NCI-H1417 (cell line): ENCODE data around the gene ATP2B2.

Experiments
- DNase-seq, 3 experiments: peaks; one replicate each; lab custom pipeline; 2025; lab: John Stamatoyannopoulos, UW

ATP2B2 gene

DNA sequence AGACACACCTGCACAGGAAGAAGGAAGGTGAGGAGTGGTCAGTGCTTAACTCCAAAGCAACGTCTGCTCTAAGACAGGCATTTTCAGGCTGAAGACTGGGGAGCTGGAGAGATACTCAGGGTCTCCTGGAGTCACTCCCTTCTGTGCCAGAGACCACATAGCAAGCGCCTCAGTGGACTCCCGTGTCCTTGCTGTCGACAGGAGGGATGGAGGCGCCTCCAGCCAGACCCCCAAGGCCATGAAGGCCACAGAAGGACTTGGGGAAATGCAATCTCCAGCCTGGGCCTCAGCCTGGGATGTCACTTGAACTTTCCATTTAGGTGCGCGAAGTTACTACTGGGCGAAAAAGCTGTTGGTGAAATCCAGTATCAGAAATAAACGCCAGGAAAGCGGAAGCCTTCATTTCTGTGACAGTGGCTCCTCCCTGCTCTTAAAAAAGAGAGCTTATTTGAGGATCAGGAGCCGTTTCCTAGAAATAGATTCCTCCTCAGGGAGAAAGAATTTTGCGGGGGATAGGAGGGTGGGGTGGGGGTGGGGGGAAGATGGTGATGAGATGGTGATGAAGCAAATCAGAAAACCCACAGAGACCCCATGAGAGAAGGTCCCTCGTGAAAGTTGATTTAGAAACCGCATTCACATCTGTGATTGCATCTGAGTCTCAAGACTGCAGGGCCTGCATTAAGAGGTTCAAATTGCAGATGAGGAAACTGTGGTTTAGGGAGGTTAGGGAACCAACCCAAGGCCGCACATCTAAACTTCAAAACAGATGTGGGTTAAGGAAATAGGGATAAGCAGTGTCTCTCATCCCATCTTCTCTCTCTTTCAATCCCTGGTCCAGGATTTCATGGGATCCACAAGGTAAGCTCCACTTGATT, 78.8 kb downstream of the ATP2B2 start:
- DNase-seq, result no peak

DNA sequence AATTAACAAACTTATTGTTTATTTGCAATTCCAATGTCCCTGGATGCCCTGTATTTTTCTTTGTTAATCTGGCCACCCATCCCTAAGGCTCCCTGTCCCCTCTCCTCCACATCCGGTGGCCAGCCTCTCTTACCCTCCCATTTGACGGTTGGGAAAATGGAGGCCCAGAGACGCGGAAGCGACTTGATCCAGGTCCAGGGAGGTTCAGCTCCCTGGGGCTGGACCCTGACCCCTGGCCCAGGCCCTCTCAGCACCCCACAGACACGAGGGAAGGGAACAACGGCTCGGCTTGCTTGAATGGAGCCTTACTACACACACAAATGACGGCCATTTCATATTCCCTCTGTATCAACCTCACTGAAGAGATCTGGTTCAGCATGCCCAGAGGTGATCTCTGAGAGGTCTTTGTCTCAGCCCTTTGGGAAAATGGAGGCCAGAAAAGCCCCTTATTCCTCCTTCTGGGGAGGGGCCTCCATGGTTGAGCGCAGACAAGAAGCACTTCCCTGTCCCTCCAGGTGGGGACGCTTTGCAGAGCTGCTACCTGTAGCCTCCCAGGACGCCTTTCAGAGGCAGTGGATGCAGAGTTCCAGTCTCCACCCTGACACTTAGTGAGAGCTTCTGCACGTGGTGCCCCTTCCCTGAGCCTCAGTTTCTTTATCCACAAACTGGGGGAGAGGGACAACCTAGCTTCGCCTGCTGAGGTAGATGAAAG, 82.1 kb downstream of the ATP2B2 start:
- no peak for DNase-seq

DNA sequence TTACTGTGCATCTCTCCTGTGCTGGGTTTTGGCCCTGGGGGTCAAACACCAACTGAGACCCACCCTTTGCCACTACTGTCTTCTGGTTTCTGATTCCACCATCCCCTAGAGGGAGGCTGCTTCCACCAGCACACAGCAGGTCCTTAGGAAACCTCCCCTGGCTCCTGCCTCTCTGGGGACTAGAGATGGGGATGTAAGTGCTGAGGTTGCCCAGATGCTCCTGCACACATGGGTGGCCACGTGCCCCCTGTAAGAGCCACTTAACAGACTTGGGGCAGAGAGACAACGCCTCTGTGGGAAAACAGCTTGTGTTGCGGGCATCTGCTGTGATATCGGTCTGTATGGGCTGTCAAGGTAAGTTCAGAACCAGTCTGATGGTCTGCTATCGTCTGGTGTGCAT, 83.4 kb downstream of the ATP2B2 start:
- peak in 1 of 3 experiments; percentile 12 for DNase-seq

DNA sequence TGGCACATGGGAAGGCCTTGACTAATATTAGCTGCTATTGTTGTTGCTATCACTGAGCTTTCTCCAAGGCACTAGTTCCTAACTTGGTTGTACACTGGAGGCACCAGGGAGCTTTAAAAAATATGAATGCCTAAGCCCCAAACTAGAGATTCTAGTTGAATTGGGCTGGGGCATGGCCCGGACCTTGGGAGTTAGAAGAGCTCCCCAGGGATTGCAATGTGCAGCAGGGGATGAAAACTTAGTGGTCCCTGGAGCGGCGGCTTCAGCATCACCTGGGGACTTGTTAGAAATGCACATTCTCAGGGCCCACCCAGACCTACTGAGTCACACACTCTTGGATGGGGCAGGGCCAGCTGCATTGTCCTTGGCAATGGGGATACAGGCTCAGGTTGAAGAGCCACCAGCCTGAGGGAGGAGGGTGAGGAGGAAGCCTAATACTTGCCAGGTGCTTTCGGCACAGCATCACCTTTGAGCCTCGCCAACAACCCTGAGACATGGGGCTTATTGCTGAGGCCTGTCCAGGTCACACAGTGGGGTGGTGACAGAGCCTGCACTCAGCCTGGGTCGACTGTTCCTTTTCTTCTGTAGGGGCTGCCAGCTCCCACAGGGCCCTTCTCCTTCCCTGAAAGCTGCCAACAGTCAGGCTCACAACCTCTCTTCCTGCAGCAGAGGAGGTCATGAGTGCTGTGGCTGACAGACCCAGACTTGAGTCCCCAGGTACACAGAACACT, 84.5 kb downstream of the ATP2B2 start:
- DNase-seq, result no peak

DNA sequence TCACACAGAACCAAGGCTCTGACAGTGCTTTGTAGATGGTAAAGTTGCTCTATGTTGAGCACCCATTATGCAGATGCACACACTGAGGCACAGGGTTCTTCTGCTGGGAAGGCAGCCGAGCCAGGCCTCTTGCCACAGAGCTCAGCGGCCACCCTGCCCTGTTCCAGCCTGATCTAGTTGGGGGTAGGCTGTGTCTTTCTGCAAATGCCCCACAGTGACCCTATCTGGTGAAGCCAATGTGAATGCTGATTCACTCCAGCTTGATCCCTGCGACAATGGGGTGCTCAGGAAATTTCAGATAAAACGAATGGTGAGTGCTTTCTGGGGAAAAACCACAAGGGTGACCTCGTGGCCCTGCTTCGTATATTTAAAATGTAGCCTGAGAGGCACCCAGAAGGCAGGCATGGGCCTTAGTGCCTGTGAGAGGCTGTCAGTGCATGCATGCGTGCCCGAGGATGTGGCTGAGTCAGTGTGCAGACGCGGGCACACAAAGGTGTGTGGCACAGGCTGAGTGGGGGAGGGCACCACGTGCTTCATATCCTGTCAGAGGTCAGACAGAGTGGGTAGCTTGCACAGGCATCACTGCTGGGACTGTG, 85.7 kb downstream of the ATP2B2 start:
- no peak for DNase-seq

DNA sequence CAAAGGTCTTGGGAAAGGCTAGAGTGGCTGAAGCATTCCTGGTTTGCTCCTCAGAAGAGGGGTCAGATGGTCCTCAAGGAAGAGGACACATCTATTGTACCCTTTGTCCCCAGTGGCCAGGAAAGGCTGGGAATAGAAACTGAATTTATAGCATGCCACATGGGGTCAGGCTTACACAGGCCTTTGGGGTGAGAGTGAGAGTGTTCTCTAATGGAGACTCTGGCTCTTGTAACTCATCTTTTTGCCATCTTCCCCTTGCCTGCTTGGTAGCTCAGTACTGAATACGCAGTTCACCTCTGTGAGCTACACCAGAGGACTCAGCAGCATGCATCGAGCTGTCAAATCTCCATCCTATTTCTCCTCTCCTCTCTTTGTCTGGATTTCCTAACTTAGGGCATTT, 87.5 kb downstream of the ATP2B2 start:
- DNase-seq, result peak in 1 of 3 experiments; percentile 17

DNA sequence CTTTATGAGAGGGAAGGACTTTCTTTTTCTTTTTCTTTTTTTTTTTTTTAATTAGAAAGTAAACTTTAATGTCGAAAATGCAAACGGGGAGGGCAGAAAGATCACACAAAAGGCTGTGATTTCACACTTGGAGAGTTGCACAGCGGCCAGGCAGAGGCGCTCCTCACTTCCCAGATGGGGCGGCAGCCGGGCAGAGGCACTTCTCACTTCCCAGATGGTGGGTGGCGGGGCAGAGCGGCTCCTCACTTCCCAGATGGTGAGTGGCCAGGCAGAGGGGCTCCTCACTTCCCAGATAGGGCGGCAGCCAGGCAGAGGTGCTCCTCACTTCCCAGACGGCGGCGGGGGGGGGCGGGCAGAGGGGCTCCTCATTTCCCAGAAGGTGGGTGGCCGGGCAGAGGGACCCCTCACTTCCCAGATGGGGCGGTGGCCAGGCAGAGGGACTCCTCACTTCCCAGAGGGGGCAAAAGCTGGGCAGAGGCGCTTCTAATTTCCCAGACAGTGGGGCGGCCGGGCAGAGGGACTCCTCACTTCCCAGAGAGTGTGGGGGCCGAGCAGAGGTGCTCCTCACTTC, 88.6 kb downstream of the ATP2B2 start:
- no peak for DNase-seq

DNA sequence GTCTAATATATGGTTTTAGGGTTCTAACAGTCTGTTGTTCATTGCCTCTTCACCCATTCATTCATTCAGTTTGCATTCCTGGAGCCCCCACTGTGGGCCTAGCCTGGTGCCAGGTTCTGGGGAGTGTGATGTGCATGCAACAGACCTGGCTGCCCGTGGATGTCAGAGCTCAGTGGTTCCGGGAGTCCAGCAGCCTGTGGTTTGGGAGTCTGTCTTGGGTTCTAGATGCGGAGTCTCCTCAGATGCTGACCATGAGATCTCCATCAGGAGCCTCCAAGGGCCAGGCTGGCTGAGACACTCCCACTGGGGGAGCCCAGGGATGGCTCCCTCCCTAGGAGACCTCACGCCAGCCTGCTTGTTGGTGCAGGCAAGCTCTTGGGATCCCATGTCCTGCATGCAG, 92.3 kb downstream of the ATP2B2 start:
- no peak for DNase-seq

DNA sequence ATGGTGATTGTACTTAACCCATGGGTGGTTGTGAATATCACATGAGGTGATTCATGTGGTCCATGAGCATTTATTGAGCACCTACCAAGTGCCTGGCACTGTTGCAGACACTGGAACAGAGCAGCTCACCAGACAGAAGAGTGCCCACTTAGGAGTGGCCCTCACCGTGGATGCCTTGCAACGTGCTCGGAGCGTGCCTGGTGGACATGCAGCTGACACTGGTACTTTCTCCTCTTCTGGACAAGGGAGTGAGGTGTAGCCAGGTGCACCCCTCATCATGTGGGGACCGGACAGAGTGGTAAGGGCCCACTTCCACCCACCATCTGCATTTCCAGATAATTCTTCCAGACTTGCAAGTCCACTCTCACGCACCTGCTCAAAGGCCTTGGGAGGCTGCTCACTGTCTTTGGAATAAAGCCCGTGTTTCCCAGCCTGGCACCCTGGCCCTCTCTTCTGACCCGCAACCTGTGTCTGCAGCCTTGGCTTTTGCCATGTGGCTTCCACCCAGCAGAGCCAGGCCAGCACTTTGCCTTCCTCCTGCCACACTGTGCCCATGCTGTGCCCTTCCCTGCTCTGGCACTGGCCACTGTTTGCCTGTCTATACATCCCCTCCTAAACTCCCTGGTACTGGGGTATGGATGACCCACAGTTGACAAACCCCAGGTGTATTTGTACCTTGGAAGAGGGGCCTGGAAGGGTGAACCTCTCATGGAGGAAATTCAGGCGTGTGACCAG, 93.6 kb downstream of the ATP2B2 start:
- no peak for DNase-seq

DNA sequence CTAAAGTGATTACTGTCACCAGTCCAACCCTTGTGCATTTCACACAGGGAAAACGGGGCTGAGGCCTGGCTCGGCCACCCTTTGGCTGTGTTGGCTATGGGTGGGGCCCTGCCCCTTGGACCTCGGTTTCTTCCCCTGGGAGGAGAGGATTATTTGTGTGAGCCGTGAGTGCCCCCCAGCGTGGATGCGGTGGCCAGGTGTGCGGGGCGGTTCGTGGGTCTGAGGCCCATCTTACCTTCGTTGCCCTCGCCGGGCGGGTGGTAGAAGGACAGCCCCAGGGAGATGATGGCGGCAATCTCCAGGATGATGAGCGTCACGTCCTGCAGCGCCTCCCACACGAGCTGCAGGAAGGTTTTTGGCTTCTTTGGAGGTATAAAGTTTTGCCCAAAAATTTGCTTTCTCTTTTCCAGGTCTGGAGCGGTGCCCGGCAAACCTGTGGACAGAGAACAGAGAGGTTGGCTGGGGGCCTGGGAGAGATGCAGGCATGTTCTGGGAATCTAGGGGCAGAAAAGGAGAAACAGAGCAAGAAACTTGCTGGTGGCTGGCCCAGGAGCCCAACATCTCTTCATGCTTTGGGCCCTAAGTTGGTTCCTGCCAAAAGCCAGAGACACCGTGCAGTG, 94.9 kb downstream of the ATP2B2 start:
- no peak for DNase-seq

DNA sequence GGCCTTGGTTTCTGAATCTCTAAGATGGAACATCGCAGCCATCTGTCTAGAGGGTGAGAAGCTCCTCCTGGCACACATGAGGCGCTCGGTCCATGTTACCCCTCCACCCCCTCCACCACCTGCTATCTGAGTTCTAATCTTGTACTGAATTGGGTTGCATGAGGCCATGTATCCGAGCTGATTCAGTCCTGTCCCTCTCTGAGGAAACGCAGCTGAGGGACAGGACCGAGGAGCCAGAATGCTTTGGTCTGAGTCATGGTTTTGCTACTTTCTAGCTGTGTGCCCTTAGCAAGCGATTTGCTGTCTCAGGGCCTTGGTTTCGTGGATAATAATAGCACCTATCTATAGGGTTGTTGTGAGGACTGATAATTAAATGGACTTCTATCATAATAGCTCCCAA, 96.7 kb downstream of the ATP2B2 start:
- DNase-seq, result no peak

DNA sequence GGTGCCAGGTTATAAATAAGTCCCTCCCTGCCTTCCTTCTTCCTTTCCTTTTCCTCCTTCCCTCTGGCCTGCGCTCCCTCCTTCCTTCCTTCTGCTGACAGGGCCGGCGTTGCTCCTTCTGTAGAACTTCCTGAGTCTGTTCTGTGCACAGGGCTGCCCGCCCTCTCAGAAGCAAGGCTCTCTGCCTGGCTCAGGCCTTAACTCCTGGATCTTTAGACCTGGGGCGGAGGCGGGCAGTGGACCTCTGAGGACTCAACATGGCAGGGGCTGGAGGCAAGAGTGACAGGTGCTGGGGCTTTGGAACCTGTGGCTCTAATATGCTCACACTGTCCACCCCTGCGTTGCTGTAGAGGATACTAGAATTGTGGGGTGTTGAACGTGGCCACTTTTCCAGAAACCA, 98.0 kb downstream of the ATP2B2 start:
- DNase-seq, result no peak

DNA sequence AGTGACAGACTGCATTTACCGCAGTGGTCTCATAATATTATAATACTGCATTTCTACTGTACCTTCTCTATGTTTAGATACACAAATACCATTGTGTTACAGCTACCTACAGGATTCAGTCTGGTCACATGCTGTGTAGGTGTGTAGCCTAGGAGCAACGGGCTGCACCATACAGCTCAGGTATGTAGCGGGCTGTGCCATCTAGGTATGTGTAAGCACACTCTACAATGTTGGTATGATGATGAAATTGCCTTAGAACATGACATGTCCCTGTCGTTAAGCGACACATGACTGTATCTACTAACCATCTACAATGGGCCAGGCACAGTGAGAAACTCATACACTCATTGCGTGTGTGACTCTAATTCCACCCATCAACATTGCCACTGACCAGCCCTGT, 99.0 kb downstream of the ATP2B2 start:
- no peak for DNase-seq

DNA sequence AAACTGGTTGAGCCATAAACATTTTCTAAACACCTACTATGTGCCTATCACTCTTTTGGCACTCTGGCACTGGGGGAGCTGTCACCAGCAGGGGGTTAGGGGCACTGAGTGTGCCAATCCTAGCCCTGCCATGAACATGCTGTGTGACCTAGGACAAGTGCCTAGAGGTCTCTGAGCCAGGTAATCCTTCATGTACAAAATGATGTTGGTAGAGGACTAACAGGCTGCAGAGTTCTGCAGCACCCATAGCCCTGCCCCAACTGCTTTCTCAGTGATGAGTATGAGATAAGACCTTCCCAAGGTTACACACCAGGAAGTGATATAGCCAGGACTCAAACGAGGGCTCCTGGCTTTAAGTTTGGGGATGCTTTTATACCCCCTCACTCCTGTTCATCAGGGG, 99.6 kb downstream of the ATP2B2 start:
- no peak for DNase-seq

DNA sequence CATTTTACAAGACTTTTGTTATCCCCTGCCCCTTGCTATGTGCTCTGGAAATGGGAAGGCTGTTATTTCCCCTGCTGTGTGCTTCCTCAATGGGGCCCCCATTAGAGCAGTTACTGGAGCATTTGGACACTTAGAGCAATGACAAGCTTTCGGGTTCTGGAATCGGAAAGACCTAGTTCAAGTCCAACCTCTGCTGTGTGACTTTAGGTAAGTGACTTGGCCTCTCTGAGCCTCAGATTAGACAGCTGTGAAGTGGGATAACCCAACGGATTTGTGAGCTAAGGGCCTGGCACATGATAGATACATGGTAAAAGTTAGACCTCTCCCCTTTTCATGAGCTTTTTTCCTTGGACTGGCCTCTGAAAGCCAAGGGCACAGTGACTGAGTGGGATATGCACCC, 100.5 kb downstream of the ATP2B2 start:
- DNase-seq, result no peak

DNA sequence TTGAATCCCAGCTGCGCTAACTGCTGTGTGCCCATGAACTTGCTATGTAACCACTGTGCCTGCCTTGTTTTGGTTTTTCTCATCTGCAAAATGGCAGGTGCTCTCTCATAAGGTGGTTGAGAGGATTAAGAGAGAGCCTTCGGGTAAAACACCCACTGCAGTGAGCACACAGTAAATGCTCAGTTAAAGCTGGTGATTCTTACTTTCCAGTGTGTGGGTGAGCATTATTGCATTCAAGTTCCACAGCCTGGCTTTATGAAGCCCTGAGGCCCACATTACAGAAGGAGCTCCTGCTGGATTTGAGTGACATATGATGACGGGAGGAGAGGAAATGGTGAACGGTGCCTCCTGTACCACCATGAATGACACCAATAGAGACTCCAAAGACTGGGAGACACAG, 101.0 kb downstream of the ATP2B2 start:
- no peak for DNase-seq

DNA sequence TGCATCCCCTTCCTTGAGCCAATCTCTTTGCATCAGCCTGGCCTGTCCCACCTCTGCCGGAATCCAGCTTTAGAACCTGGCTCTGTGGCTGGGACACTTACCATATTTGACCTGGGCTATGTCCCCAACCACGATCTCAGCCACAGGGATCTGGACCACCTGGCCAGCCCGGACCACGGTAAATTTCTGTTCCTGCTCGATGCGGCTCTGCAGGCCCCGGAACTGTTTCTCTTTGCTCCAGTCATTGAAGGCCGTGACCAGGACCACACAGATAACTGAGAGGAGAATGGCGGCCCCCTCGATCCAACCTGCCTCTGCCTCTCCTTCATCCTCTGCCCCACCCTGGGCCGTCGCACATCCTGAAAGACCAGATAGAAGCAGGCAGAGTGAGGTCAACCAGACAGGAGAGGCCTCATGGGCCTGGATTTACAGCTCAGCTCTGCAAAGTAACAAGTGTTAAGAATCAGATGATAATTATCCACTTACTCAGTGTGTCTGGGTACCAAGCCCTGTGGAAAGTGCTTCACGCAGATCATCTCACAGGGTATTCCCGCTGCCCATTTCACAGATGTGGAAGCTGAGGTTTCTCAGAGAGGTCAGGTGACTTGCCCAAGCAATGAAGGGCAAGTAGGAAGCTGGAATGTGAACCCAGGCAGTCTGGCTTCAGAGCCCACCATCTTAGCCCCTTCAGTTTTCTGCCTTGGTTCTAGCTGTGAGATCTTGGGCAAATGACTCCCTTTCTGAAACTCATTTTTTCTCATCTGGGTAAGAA, 103.2 kb downstream of the ATP2B2 start:
- DNase-seq, result no peak

DNA sequence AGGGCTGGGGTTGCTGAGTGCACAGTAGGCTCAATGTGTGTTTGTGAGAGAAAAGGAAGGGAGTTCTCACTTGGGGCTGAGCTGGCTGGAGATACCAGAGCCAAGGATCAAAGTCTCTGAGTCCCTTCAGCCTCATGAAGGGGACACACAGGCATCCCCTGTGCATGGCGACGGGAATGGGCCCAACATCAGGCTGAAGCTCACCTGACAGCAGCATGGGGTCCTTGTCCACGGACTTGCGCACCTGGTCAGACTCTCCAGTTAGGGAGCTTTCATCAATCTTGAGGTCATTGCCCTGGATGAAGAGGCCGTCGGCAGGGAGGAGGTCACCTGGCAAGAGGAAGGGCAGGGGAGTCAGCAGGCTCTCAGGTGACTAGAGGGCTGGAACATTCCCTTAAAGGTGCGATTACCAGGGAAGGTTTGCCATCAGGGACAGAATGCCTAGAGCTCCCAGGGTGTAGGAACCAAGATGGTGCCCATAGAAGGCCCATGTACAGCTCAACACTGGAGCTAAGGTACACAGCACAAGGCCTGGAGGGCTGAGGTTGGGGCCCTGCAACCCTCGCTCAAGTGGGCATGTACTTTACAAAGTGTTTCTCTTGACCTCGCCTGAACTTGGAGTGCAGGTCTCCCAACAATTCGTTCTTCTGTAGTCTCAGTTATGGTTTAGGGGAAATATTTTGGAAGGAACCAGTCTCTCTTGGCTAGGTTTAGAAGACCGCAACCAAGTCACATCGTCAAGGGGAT, 104.5 kb downstream of the ATP2B2 start:
- DNase-seq, result no peak

DNA sequence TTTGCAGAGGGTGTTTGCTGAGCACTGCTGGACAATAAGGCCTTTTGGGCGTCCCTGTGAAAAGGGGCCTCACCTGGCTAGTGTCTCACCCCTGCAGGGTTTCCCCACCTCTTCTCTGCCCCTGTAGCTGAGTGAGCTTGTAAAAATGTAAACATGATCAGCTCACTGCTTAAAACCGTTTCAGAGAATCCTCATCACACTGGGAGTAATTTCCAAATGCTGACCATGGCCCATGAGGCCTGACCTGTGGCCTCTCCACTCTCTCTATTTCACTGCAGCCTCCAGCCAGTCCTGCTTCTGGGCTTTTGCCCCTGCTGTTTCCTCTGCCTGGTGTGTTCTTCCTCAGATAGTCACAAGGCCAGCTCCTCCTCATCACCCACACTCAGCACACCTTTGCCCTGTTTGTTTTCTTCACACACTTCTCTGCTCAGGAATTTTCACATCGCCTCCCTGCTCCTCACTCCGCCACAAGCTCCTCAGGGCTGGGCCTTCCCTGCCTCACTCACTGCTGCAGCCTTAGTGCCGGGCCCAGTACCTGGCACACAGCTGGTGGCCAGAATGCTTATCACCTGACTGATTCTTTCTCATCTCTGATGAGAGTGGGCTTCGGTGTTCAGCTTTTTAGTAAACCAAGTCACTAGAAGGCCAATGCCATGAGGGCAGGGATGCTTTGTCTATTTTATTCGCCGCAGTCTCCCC, 105.2 kb downstream of the ATP2B2 start:
- DNase-seq, result no peak
